IPS-NIHi11 (cell line): ENCODE results near the gene HOXD12.

Experiments
- DNase-seq: peaks from one replicate; pipeline ENCODE4 v3.0.0; 2012; ENCODE audit warnings: mixed read lengths, low spot score

HOXD12 gene

DNA sequence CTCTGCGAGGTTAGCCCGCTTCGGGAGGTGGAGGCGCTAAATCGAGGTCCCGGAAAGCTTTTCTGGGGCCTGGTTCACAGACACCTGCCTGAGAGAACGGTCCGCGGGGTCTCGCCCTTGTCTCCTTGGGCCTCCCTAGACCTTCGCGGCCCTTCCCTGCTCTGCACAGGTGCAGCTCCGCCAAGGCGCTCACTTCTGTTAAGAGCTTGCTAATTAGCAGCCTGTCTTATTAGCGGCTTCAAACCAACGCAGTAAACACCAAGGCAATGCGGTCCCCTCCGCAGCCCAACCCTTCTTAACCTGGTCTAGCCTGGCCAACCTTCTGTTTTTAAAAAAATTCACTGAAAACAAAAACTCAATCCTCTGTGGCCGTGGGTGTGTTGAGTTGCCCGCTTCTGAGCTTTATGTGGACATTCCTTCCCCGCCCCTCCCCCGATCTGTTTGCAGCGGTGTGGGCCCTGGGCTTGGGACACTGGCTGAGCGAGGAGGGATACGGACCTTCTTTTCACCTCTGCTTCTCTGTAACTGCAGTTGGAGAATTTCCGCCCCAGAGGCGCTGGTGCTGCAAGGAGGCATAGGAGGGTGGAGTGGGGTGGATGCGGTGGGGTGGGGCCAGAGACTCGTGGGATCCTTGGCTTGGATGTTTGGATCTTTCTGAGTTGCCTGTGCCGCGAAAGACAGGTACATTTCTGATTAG, 48.4 kb downstream of the HOXD12 start:
- no peak for DNase-seq

- no peak for DNase-seq
These were observed 49.3 kb downstream of the HOXD12 start for GRCh38 chr2:176148751-176149421.

DNA sequence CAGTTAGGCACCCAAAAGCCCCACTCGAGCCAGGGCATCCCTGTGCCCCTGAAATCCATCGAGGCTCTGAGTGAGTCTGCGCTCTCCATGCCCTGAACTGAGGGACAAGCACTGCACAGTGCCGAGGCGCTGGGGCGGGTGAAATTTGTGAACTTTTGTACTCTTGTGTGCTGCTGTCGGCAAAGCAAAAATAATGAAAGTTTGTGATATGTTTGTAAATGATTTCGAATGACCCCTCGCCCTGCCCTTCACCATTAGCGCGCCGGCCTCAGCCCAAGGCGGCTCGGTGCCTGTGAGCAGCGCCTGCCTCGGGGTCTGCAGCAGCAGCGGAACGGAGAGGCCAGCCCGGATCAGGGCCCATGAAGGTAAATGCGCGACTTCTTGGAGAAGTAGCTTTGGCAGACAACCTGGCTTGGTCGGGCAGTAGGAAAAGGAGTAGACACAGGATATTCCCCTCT, 49.9 kb downstream of the HOXD12 start:
- DNase-seq, result no peak

- no peak for DNase-seq
These were observed 50.5 kb downstream of the HOXD12 start for GRCh38 chr2:176149939-176150583.

- no peak for DNase-seq
These were observed 51.2 kb downstream of the HOXD12 start for GRCh38 chr2:176150584-176151441.

DNA sequence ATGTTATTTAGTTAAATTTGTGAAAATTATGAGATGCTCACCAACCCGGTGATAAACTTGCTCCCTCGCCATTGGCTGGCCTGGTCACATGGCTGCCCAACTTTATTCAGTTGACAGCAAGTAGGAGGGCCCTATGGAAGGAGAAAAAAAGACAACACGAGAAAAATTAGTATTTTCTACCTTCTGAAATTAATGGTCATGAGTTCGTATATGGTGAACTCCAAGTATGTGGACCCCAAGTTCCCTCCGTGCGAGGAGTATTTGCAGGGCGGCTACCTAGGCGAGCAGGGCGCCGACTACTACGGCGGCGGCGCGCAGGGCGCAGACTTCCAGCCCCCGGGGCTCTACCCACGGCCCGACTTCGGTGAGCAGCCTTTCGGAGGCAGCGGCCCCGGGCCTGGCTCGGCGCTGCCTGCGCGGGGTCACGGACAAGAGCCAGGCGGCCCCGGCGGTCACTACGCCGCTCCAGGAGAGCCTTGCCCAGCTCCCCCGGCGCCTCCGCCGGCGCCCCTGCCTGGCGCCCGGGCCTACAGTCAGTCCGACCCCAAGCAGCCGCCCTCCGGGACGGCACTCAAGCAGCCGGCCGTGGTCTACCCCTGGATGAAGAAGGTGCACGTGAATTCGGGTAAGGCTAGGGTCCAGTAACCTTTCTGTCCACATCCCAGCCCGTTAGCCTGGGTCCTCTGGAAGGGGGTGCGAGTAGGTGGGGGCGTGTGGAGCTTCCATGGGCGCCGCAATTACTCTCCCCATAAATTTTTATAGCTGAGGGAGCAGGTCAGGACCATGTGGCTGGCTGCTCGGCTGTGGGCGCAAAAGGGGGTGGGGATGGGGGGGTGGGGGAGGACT, 52.1 kb downstream of the HOXD12 start, which contains the start of gene HOXD4:
Gene HOXD4 (plus strand): TSS at position 109 of the 846 bp plus-strand sequence. CDS start 84 bp downstream, at position 193.
- no peak for DNase-seq
